Progenitor cell of endocrine pancreas (in vitro differentiated cells): ENCODE measurements around the gene CNOT1. TPM values are rescaled to one million over a fixed set of nuclear protein-coding genes. Genes with fewer than 3 reads are reported as not detected.
A peak's percentile ranks its signal among the peaks of the same experiment; 100 is the strongest.

ENCODE experiments used
- DNase-seq: peaks from one replicate; pipeline ENCODE4 v3.0.0; 2021; ENCODE audit warnings: low spot score; ENCODE audit not compliant: unreplicated experiment
- H3K27ac Mint-ChIP-seq: 2 replicates; pipeline ENCODE4 v1.8.0; 2021; ENCODE audit warnings: mild to moderate bottlenecking, moderate library complexity, mixed read lengths
- H3K27me3 Mint-ChIP-seq: 2 replicates; pipeline ENCODE4 v1.8.0; 2021; ENCODE audit warnings: mixed read lengths
- H3K36me3 Mint-ChIP-seq: 2 replicates; pipeline ENCODE4 v1.8.0; 2022; ENCODE audit warnings: mixed read lengths; ENCODE audit not compliant: insufficient read depth
- H3K4me1 Mint-ChIP-seq: 2 replicates; pipeline ENCODE4 v1.8.0; 2021; ENCODE audit warnings: low read depth, mixed read lengths
- H3K4me3 Mint-ChIP-seq: 2 replicates; pipeline ENCODE4 v1.8.0; 2021; ENCODE audit warnings: low read depth, mild to moderate bottlenecking, moderate library complexity, mixed read lengths
- H3K9me3 Mint-ChIP-seq: 2 replicates; pipeline ENCODE4 v1.8.0; 2021; ENCODE audit warnings: low read depth, mixed read lengths
- CTCF ChIP-seq: fragments of 200-600 bp; sonication (generic); IDR thresholded peaks from one replicate; pipeline ENCODE4 v1.5.0; 2021; ENCODE audit warnings: antibody characterized with exemption, mild to moderate bottlenecking; ENCODE audit not compliant: unreplicated experiment
- total RNA-seq: library from RNA; stranded (reverse); gene quantifications from 2 replicates; pipeline ENCODE4 v1.2.1, GENCODE V29; 2021

The CNOT1 gene
- total RNA-seq, 1 donor from 2014 or later, result 235 TPM

GRCh38 chr16:58498341-58499091 lies 131.1 kb downstream of the CNOT1 start:
- Mint-ChIP-seq H3K4me3 (no peak overlapping the region), H3K27me3 (no peaks in the 10 kb centered on the region), H3K9me3 (no peaks in the 10 kb centered on the region), H3K27ac (no peak overlapping the region), H3K36me3 (no peaks in the 10 kb centered on the region), H3K4me1 (peaks cover 6% of the 10 kb centered on the region)
- no peak for DNase-seq
- TF ChIP-seq CTCF, result no peak

GRCh38 chr16:58497935-58498334 lies 131.7 kb downstream of the CNOT1 start:
- no peak overlapping the region for H3K4me3 Mint-ChIP-seq
- H3K4me1 Mint-ChIP-seq, result peaks cover 7% of the 10 kb centered on the region
- no peak for TF ChIP-seq CTCF
- H3K36me3 Mint-ChIP-seq, result no peaks in the 10 kb centered on the region
- no peak overlapping the region for H3K27ac Mint-ChIP-seq
- H3K9me3 Mint-ChIP-seq, result no peaks in the 10 kb centered on the region
- H3K27me3 Mint-ChIP-seq, result no peaks in the 10 kb centered on the region
- no peak for DNase-seq

- TF ChIP-seq CTCF, result no peak
- Mint-ChIP-seq H3K36me3 (no peaks in the 10 kb centered on the region), H3K27me3 (no peaks in the 10 kb centered on the region), H3K4me3 (no peak overlapping the region), H3K9me3 (no peaks in the 10 kb centered on the region), H3K27ac (no peak overlapping the region), H3K4me1 (peaks cover 7% of the 10 kb centered on the region)
- no peak for DNase-seq
These were observed 132.2 kb downstream of the CNOT1 start for GRCh38 chr16:58497468-58497867.

- Mint-ChIP-seq H3K4me1 (peaks cover 5% of the 10 kb centered on the region), H3K36me3 (no peaks in the 10 kb centered on the region), H3K27me3 (no peaks in the 10 kb centered on the region), H3K27ac (no peak overlapping the region), H3K9me3 (no peaks in the 10 kb centered on the region), H3K4me3 (no peak overlapping the region)
- DNase-seq, result no peak
- no peak for TF ChIP-seq CTCF
These were observed 133.9 kb downstream of the CNOT1 start for GRCh38 chr16:58495521-58496331.

GRCh38 chr16:58494981-58495520 lies 134.6 kb downstream of the CNOT1 start:
- no peak overlapping the region for H3K27ac Mint-ChIP-seq
- peaks cover 3% of the 10 kb centered on the region for H3K4me1 Mint-ChIP-seq
- H3K9me3 Mint-ChIP-seq, result no peaks in the 10 kb centered on the region
- no peaks in the 10 kb centered on the region for H3K36me3 Mint-ChIP-seq
- TF ChIP-seq CTCF, result peak; percentile 46
- H3K4me3 Mint-ChIP-seq, result no peak overlapping the region
- DNase-seq, result no peak
- H3K27me3 Mint-ChIP-seq, result no peaks in the 10 kb centered on the region
